ENCODE results near the gene KRT25.

Gene KRT25

GRCh38 chr17:40779181-40779909 is 24.2 kb upstream of the KRT25 start:
- DNase-seq (ENCODE audit: extremely low read depth, low read depth), result no peak
- no peak for TF ChIP-seq CTCF (IDR thresholded peaks at IDR 0.05; ENCODE audit: low read depth, low read length, missing control alignments)
- no peak overlapping the region for H3K4me3 ChIP-seq (replicated peaks; ENCODE audit: low read depth, low read length)

GRCh38 chr17:40778461-40778860 is 23.3 kb upstream of the KRT25 start:
- no peak overlapping the region for H3K4me3 ChIP-seq (replicated peaks; ENCODE audit: low read depth, low read length)
- no peak for DNase-seq (ENCODE audit: extremely low read depth, low read depth)
- TF ChIP-seq CTCF (IDR thresholded peaks at IDR 0.05; ENCODE audit: low read depth, low read length, missing control alignments), result no peak

- no peak for TF ChIP-seq CTCF (IDR thresholded peaks at IDR 0.05; ENCODE audit: low read depth, low read length, missing control alignments)
- no peak overlapping the region for H3K4me3 ChIP-seq (replicated peaks; ENCODE audit: low read depth, low read length)
- DNase-seq (ENCODE audit: extremely low read depth, low read depth), result no peak
Measured at GRCh38 chr17:40777971-40778370, 22.8 kb upstream of the KRT25 start.

- H3K4me3 ChIP-seq (replicated peaks; ENCODE audit: low read depth, low read length), result no peak overlapping the region
- no peak for DNase-seq (ENCODE audit: extremely low read depth, low read depth)
- no peak for TF ChIP-seq CTCF (IDR thresholded peaks at IDR 0.05; ENCODE audit: low read depth, low read length, missing control alignments)
Measured at GRCh38 chr17:40777459-40777858, 22.3 kb upstream of the KRT25 start.

GRCh38 chr17:40775945-40776344 is 20.8 kb upstream of the KRT25 start:
- TF ChIP-seq CTCF (IDR thresholded peaks at IDR 0.05; ENCODE audit: low read depth, low read length, missing control alignments), result no peak
- no peak overlapping the region for H3K4me3 ChIP-seq (replicated peaks; ENCODE audit: low read depth, low read length)
- no peak for DNase-seq (ENCODE audit: extremely low read depth, low read depth)

- no peak within 1 kb of the TSS for H3K4me3 ChIP-seq (replicated peaks; ENCODE audit: low read depth, low read length)
- DNase-seq (ENCODE audit: extremely low read depth, low read depth), result no peak
- no peak for TF ChIP-seq CTCF (IDR thresholded peaks at IDR 0.05; ENCODE audit: low read depth, low read length, missing control alignments)
Measured at GRCh38 chr17:40772101-40772500, 17.0 kb upstream of the KRT25 start, which contains the start of gene KRT26. Gene KRT26, minus strand, starts transcription at chr17:40772201. Its CDS starts 88 bp downstream, at chr17:40772113.

- no peak overlapping the region for H3K4me3 ChIP-seq (replicated peaks; ENCODE audit: low read depth, low read length)
- no peak for DNase-seq (ENCODE audit: extremely low read depth, low read depth)
- no peak for TF ChIP-seq CTCF (IDR thresholded peaks at IDR 0.05; ENCODE audit: low read depth, low read length, missing control alignments)
Measured at GRCh38 chr17:40765657-40766056, 10.5 kb upstream of the KRT25 start.
